ENCODE measurements around the gene HS3ST4.

Gene HS3ST4

DNA sequence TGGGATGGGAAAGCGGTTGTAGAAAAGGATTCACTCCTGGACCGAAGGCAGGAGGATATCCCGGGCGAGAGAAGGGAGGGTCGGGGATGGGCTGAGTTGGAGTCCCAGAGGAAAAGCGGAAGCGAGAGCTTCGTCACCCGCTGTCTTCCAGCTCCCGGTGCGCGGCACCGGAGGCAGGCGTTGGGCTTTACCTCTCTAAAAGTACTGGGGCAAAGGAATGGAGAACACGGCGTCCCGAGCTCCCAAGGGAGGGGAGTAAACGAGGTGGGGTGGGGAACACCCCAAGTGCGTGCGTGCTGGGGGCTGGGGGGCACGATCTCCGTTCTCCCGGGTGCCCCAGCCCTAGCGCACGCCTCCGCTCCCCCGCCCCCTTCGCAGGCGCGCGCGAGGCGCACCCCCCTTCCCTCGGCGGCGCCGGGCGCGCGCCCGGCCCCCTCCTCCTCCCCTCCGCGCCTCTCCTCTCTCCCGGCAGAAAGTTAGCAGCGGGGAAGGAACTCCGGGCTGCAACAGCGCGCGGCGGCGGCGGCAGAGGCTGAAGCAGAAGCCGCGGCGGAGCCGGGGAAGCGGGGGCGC lies at the start of gene HS3ST4:
HS3ST4 (plus strand) TSS at position 441 of the 573 bp plus-strand sequence.
- no peak for FAIRE-seq

- no peak for FAIRE-seq
These were observed 48.1 kb upstream of the HS3ST4 start for GRCh38 chr16:25643633-25644032.

- no peak for FAIRE-seq
These were observed 35.1 kb upstream of the HS3ST4 start for GRCh38 chr16:25656639-25657038.

GRCh38 chr16:25676820-25677219 lies 14.9 kb upstream of the HS3ST4 start:
- FAIRE-seq: no peak

- no peak for FAIRE-seq
These were observed 12.2 kb upstream of the HS3ST4 start for GRCh38 chr16:25679511-25679910.

DNA sequence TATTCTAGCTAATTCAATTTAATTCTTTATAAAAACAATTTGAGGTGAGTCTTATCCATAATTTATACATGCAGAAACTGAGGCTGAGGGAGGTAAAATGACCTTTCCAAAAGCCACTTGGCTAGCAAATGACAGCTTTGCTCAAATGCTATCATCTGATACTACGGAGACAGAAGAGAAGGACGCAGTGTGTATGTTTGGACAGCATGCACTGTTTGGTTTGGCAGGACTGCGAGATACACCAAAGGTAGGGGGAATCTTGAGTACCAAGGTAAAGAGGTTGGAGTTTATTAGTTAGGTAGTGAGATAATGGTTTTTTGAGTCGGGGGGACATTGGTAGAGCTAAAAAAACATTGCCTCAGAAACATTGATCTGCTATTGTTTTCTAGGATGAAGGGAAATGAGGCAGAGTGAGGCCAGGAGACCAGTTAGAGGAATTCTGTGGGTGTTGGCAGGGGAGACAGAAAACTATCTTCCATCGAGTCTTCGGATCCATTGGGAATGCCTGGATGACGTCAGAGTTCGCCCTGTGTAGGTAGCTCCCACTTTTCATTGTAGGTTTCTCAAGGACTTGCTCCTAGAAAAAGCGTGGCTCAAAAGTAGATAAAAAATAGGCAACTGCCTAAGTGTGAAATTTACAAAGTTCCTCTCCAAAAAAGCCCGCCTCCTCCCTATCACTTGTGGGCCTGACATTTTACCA lies 2.5 kb upstream of the HS3ST4 start:
- FAIRE-seq: no peak

DNA sequence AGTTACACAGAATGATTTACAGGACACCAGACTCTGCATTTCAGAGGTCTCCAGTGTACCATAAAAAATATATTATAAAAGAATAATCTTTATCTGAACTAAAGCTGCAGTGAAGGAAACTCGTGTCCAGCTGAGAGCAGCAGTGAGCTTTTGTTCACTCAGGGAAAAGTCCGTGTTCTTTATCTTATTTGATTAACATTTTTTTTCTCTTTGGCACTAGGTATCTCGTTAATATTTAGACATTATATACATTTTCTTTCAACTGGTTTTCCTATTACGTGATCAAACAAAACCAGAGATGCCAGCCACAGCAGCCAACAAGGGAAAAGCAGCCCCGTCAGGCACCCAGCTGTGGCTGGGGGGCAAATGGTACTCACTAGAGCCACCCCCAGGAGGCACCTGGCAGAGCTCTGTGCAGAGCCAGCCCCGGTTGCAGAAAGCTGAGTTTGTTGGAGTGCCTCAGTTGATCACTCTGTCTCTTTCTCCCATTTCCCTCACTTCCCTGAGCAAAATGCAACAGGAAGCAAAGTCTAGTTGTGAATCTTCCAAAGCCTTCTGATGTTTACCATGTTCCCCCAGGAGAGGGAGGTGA lies 1.1 kb upstream of the HS3ST4 start:
- FAIRE-seq: no peak

DNA sequence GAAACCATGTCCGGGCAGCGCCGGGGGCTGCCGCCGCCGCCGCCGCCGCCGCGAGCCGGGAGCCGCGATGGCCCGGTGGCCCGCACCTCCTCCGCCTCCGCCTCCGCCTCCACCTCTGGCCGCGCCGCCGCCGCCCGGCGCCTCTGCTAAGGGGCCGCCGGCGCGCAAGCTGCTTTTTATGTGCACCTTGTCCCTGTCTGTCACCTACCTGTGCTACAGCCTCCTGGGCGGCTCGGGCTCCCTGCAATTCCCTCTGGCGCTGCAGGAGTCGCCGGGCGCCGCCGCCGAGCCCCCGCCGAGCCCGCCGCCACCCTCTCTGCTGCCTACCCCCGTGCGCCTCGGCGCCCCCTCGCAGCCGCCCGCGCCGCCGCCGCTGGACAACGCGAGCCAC lies 587 bp downstream of the HS3ST4 start:
- no peak for FAIRE-seq

DNA sequence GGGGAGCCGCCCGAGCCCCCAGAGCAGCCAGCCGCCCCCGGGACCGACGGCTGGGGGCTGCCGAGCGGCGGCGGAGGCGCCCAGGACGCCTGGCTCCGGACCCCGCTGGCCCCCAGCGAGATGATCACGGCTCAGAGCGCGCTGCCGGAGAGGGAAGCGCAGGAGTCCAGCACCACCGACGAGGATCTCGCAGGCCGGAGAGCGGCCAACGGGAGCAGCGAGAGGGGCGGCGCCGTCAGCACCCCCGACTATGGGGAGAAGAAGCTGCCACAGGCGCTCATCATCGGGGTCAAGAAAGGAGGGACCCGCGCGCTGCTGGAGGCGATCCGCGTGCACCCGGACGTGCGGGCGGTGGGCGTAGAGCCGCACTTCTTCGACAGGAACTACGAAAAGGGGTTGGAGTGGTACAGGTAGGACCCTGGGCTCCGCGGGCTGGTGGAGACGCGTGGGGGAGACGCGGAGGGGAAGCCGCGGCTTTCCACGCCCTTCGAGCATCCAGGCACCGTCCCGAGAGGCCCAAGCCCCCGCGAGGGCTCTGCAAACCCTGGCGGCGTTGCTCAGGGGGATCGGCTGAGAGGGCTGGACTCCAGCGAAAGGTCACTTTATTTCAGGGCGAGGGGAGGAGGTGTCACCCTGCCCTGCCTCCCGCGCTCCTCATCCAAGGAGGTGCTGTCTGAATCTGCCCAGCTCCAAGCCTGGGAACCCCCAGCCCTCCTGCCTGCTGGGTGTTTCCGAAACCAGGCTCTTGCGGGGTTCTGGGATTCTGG lies 1.2 kb downstream of the HS3ST4 start:
- FAIRE-seq: no peak

GRCh38 chr16:25693631-25694030 lies 1.9 kb downstream of the HS3ST4 start:
- FAIRE-seq: no peak

- FAIRE-seq: no peak
These were observed 7.3 kb downstream of the HS3ST4 start for GRCh38 chr16:25699069-25699468.

GRCh38 chr16:25700547-25700946 lies 8.8 kb downstream of the HS3ST4 start:
- FAIRE-seq: no peak

DNA sequence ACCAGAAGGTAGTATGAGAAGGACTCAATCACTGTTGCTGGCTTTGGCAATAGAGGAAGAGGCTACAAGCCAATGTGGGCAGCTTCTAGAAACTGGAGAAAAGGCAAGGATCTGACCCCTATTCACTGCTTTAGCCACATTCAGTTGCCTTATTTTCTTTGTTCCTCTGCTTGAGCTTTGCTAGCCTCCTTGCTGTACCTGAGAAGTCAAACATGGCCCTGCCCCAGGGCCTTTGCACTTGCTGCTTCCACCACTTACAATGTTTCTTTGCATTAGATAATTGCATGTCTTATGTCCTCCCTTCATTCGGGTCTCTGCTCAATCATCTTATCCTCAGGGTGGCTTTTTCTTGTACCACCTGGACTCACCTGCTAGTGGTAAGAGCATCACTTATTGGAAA lies 15.8 kb downstream of the HS3ST4 start:
- no peak for FAIRE-seq

- no peak for FAIRE-seq
These were observed 16.3 kb downstream of the HS3ST4 start for GRCh38 chr16:25707982-25708583.

- no peak for FAIRE-seq
These were observed 17.5 kb downstream of the HS3ST4 start for GRCh38 chr16:25709213-25709612.

GRCh38 chr16:25713785-25714570 lies 22.2 kb downstream of the HS3ST4 start:
- FAIRE-seq: no peak

DNA sequence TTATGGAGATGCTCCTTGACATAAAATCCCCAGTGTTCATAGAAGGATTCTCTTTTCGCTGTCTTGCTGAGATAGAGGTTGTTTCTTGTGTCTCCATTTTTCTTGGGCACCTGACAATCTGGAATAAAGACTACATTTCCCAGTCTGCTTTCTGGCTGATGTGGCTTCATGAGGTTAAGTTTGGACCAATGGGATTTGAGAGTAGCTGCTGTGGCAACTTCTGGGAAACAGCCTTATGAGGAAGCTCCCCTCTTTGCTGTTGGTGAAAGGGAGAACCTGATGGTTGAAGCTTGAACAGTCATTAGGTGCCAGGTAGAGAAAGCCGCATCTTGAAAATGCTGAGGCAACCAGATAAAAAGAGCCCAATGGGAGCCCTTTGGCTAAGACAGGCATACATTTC lies 24.4 kb downstream of the HS3ST4 start:
- no peak for FAIRE-seq

DNA sequence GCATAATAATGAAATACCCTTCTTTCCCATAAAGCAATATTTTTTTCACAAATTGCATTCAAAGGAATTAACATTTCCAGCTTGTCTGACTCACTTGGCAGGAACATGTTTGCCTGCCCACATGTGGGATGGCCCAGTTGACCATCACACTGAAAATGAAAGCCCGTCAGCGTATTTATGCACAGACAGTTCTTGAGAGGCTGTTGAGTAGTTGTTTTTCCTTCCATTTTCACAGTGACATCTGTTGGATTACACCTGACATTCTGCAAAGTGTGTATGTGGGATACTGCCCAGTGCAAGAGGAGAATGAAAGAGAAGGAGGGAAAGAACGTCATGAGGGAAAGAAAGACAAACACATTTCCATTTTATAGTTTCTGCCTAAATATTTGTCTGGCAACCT lies 29.7 kb downstream of the HS3ST4 start:
- no peak for FAIRE-seq

- FAIRE-seq: no peak
These were observed 34.8 kb downstream of the HS3ST4 start for GRCh38 chr16:25726430-25727098.

DNA sequence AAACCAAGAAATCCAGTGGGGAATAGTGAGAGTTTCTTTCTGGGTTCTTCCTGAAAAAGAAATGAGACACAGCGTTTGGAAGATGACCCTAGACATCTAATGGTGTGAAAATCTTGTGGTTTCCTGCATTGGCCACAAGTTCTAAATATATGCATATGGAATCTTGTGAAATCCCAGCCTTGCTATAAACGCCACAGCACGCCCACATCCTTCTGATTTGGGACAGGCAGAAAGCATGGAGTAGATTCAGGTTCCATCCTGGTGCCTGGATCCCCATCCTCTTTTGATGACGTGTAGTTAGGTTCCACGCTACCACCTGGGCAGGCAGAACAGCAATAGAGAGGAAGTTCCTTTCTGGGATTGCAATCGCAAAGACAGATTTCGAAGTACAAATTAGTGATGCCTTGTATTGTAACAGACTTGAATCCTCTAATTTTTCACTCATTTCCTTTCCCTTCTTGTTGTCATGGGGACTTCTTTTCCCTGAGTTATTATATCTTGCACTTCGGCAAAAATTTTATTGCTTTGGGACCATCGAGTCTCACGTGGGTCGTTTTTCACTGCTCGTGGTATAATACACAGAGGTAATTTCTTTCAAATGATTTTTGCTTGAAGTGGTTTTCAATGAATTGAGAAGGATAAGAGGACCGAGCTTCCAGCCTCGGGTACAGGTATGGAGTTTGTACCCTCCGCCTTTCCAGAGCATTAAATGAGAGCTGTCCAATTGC lies 37.6 kb downstream of the HS3ST4 start:
- no peak for FAIRE-seq

GRCh38 chr16:25730396-25730795 lies 38.6 kb downstream of the HS3ST4 start:
- FAIRE-seq: no peak
